Stimulated activated CD4-positive, alpha-beta T cell treated with anti-CD3 and anti-CD28 coated beads, Interleukin-12 subunit alpha, Interleukin-12 subunit beta, amount 100 ng/mL, for 48 hours (primary cell): Measurements from ENCODE around the gene ST6GALNAC4.

Source experiments
- DNase-seq, 3 donors: peaks; one replicate each; pipeline ENCODE4 v3.0.0-alpha.2; 2020; ENCODE audit warnings: low read depth in 2 of 3, low spot score in 1 of 3

Gene ST6GALNAC4, protein sequence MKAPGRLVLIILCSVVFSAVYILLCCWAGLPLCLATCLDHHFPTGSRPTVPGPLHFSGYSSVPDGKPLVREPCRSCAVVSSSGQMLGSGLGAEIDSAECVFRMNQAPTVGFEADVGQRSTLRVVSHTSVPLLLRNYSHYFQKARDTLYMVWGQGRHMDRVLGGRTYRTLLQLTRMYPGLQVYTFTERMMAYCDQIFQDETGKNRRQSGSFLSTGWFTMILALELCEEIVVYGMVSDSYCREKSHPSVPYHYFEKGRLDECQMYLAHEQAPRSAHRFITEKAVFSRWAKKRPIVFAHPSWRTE

DNA sequence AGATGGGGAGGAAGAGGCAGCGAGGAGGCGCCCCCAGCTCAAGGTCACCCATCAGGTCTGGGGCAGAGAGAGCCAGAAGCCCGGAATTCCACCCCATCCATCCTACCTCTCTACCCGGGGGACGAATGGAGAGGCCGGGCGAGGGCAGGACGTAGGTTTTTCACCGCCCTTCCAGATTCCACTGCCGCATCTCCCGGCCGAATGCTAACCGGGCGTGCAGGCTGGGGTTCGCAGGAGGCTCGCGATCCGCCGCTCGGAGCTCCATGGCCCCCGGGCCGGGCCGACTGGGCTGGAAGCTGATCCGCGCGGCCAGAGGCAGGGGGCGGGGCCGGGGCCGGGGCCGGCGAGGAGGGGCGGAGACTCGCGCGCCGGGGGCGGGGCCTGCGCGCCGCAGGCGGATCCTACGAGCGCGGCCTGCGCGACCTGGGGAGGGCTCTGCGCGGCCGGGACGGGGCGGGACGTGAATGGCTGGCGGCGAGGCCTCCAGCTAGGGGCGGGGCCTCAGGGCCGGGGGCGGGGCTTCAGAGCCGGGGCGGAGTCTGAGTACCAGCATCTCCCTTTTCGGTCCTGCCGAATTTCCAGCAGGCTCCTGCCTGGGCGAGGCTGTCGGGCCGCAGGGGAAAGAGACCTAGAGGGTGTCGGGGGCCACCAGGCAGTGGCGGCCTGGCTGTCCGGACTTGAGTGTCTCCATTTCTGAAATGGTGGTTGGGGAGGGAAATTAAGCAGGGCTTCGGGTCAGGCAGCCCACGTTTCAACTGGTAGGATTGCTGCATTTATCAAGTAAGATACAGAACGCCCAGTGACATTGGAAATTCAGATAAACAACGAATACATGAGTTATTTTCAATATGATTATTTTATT lies at the start of gene ST6GALNAC4:
Gene ST6GALNAC4, minus strand, starts transcription at position 322 of the 862 bp plus-strand sequence. CDS start 622 bp downstream, outside the sequence.
- peak; percentile 91 to 99 (median 95) for DNase-seq

DNA sequence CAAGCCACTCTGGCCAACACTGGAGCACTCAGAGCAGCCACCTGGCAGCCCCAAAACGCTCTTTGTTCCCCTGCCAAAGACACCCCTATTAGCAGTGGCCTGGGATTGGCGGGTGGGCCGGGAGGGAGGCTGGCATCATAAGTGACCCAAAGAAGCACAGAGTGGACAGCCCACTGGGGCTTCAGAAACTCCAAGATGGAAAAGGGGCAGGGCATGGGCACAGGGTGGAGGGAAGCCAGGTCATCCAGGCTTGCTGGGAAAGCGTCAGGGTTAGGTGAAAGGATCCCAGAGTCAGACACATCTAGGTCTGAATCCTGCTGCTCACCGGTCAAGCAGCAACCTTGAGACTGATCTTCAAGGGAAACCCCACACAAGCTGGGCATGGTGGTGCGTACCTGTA lies 49.1 kb upstream of the ST6GALNAC4 start:
- no peak for DNase-seq

DNA sequence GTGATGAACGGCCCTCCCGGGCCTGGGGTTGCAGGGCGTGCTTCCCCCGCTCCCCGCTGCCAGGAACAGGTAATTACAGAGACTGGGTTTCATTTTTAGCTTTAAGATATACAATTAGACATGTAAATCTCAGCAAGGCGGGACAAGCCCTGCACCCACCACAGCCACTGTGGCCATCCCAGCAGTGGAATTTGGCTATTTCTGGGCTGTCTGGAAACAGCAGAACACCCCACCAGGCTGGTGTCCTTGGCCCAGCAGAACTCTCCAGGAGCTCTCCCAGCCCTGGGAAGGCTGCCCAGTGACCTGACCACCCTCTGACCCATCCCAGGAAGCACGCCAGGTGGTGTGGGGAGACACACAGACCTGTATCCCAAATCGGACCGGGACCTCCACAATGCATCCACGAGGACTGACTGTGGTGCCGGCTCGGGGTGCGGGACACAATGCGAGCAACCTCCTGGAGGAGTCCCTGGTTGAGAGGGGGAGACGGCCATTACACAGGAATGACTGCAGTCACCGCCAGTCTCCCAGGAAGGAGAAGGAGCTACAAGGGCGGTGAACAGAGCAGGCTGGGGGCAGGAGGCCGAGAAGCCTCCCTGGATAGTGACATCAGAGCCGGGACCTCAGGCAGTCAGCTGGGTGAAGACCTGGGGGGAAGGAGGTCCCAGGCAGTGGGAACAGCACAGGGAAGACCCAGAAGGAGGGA lies 46.7 kb upstream of the ST6GALNAC4 start:
- no peak for DNase-seq

DNA sequence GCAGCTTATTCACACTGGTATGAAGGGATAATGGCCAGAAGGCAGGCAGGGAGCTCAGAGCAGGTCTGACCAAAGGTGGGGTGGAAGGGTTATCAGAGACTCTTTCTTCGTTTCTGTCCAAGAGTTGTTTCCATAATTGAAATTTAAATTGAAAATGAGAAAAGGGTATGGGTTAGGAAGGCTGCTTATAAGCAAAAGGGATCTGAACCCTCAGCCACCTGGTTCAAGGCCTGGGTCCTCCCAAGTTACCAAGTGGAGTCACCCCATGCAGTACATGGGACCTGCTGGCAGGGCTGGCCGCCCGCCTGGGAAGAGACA lies 46.2 kb upstream of the ST6GALNAC4 start:
- no peak for DNase-seq

DNA sequence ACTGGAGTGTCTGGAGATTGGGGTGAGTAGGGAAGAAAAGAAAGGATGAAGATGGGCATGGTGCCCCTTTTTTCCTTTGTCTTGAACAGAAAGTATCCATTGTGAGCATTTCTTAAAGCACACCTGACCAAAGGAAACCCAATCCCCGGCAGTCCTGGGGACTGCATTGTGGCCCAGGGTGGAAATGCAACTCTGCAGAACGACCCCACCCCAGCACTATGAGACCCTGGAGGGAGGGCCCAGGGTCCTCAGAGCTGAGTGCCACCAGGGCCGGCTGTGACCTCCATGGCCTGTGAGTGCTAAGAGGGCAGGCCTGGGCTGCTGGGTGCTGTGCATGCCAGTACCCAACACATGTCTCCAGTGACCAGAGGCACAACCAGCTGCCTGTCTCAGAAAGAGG lies 45.4 kb upstream of the ST6GALNAC4 start:
- no peak for DNase-seq

DNA sequence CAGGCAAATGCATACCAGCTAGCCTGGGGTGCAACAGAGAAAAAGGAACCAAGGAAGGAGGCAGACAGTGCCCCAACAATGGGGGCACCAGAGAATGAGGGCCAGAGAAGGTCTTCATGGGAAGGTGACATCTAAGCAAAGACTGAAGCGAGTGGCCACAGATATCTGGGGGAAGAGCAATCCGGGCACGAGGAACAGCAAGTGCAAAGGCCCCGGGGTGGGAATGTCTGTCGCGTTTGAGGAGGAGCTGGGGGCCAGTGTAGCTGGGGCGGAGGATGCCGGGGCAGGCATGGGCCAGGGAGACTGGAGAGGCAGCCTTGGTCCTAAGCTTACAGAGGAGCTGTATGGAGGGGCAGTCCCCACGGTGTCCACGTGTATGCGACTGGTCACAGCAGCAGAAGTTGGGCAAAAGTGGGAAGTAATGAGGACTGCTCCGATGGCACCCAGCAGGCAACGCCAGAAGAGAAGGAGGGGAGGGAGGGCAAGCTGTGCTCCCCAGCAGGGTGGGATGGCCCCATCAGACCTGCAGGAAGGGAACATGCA lies 44.8 kb upstream of the ST6GALNAC4 start:
- no peak for DNase-seq

DNA sequence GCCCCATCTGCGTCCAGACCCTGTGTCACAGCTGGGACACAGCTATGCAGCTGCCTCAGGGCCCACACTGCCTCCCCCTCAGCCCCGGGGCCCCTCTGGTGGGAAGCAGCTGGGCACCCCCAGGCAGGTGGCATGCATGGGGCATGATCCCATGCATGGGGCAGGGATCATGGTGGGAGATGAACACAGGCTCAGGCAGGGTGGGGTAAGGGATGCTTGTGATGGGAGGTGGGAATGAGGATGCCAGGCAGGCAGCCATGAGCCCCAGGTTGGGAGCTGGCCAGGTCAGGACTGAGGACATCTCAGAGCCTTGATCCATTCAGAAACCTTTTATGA lies 44.3 kb upstream of the ST6GALNAC4 start:
- DNase-seq, result no peak

DNA sequence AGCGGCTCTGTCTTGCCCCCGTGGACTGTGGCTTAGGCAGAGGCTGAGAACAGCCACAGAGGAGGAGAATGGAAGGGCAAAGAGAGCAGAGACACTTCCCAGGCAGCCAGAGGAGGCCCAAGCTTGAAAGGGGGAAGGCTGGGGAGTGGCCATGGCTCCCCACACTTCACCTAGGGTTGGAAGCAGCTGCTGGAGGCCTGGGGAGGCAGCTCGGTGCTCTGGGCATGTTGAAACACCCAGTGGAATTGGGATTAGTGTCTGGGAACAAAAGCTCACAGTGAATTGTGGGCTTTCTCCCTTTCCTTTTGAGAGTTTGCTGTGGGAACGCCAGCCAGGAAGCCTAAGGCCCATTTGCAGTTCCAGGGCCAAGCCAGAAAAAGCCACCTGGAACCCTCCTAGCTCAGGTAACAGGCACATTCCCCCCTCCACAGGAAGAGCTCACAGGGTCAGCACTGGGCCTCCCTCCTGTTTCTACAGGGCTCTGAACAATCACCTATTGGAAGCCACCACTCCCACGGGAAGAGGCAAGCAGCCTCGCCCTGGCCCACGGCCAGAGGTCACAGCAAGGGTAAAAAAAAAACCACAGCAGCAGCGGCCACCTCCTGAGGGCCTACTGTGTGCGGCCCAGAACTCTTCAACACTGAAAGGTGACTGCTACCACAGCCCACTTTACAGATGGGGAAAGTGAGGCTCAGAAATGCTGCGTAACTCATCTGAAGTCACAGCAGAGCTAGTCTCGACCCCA lies 43.7 kb upstream of the ST6GALNAC4 start:
- DNase-seq, result no peak

DNA sequence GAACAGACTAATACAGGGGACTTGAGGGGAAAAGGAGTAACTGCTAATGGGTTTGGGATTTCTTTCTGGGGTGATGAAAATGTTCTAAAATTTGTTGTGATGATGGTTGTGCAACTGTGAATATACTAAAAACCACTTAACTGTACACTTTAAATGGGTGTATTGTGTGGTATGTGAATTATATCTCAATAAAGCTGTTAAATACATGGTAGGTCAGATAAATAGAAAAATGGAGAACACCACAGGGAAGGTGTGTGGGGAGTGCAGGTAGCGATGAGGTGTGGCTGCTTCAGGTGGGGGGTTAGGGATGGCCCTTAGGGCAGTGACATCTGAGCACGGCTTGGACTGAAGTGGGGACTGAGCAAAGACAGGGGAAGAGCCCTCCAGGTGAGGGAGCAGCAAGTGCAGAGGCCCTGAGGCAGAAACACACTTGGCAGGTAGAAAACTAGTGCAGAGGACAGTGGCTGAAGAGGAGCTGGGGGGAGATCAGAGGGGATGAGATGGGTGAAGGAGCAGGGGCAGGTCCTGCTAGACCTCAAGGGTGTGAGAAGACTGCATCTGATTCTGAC lies 43.1 kb upstream of the ST6GALNAC4 start:
- no peak for DNase-seq

DNA sequence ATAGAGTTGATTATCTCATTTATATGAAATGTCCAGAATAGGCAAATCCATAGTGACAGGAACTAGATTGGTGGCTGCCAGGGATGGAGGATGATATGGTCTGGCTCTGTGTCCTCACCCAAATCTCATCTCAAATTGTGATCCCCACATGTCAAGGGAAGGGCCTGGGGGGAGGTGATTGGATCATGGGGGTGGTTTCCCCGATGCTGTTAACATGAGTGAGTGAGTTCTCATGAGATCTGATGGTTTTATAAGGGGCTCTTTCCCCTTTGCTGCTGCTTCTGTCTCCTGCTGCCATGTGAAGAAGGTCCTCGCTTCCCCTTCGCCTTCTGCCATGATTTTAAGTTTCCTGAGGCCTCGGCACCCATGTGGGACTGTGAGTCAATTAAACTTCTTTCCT lies 42.6 kb upstream of the ST6GALNAC4 start:
- DNase-seq, result no peak

DNA sequence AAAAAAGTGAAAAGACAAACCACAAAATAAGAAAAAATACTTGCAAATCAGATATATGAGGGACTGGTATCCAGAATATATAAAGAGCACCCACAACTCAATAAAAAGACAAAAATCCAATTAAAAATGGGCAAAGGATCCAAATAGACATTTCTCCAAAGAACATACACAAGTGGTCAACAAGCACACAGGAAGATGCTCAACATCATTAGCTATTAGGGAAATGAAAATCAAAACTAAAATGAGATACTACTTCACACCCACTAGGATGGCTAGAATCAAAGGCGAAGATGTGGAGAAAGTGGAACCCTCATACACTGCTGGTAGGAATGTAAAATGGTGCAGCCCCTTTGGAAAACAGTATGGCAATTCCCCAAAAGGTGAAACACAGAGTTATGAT lies 41.9 kb upstream of the ST6GALNAC4 start:
- no peak for DNase-seq

DNA sequence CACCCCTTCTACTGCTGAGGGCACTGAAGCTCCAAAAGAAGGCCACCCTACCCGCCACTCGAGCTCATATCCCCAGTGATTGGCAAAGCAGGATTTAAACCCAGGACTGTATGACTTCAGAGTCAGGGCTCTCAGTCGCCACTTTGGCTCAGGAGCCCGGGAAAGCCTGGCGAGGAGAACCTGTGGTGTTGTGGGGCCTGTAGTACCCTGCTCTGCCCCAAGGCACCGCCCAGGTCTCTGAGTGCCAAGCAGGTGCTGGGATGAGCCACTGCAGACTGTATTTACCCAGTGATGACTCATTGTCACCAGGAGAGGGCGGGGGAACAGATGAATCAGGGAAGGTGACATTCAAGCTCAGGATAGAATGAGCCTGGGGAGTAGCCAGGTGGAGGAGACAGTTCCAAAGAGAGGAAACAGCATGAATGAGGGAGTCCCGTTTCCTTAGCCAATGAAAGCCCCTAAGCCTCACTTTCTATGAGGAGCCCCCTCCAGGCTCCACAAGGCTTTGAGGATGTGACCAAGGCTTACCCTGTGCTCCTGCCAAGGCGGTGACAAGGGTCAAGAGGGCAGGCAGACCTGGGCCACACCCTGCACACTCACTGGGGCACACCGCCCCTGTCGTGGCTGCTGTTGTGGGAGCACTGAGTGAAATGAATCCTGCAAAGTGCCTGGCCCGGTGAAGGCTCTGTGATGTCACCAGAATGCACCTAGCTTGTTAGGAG lies 38.6 kb upstream of the ST6GALNAC4 start:
- DNase-seq, result peak; percentile 77 to 85 (median 79)

DNA sequence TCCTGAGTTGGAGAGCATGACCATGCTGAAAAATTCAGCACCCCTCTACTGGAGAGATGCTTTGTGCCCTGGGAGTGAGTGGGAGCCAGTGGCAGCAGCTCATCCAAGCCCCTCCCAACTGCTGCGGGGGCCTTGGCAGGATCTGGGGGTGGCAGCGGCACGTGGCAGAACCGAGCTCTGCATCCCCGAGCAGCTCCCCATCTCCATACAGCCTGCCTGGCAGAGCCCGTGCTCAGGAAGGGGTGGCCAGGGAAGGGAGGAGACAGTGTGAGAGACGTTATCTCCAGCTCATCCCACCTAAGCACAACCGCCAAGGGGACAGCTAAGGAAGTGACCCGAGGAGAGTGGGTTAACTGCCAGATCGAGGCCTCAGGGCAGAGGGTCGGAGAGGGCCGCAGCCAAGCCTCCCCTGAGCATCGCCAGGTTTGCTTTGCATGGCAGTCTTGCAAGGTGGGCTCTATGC lies 38.0 kb upstream of the ST6GALNAC4 start:
- no peak for DNase-seq

DNA sequence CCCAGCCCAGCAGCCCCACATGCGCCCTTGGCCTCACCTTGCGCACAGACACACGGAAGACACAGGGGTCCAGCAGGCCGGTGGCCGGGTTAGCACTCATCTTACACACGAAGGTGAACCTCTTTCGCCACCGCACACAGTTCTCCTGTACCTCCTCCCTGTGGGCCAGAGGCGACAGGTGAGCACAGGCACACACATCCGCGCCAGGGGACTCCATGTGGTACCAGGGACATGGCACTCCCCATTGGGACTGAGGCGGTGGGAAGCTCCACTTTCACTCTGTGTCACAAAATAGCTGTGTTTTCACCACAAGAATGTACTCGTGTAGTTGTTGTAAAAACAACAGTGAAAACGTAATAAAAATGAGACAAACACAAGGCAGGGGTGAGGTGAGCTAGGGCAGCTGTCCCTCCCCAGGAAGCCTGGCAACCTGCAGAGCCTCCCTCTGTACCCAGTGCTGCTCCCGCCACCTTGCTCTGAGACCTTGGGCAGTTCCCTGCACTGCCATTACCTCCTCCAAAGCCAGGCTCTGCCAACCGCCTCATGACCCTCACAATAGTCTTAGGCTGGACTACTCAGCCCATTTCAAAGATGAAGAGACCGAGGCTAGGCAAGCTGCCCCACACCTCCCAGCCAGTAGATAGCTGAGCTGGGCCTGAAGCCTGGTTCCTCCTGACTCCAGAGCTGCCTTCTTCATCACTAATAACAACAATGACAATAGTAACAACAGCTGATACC lies 37.1 kb upstream of the ST6GALNAC4 start:
- no peak for DNase-seq

DNA sequence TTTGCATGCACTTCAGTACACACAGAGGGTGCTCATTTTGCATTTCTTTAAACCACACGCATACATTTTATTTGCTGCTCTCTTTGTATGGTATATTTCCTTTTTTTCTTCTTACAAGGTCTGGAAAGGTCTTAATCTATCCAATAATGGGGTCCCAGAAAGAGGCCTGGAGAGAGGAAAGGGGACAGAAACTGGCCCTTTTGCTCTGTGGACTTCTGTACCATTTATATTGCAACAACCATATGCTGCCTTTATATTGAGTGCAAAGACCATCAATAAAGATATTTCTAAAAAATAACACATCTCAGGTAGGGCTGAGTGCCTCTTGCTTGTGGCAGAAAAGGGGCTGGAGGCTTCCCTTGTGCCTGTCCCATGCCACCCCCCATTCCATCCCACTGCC lies 36.3 kb upstream of the ST6GALNAC4 start:
- DNase-seq, result no peak

DNA sequence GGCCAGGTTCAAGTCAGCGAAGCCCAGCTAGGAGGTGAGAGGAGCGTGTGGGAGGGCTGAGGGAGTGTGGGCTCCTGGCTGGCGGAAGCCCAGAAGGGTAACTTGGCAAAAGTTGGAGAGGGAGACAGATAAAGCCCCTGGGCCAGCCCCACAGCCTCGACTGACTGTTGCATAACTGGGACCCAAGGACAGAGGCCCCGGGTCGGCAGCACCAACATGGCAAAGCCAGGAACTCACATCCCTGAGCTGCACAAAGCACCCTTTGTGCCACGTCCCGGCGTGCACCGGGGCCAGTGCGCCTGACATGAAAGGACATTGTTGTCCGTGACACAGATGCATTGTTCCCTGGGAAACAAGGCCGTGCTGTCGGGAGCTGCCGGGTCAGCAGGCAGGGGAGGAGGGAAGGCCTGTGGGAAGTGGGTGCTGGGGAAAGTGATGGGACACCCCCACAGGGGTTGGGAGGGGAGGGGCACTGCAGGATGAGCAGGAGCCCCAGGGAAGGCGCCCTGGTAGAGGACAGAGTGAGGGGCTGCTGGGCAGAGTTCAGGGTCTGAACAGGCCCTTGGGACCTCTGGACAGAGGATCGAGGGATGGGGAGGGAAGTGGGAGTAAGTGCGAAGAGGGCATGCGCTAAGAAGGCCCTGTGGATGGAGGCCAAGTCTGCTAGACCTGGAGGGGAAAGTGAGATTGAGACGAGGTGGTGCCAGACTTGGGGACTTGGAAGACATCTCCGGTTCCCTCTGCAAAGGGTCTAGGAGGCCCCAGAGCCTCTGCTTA lies 33.9 kb upstream of the ST6GALNAC4 start:
- DNase-seq, result no peak

DNA sequence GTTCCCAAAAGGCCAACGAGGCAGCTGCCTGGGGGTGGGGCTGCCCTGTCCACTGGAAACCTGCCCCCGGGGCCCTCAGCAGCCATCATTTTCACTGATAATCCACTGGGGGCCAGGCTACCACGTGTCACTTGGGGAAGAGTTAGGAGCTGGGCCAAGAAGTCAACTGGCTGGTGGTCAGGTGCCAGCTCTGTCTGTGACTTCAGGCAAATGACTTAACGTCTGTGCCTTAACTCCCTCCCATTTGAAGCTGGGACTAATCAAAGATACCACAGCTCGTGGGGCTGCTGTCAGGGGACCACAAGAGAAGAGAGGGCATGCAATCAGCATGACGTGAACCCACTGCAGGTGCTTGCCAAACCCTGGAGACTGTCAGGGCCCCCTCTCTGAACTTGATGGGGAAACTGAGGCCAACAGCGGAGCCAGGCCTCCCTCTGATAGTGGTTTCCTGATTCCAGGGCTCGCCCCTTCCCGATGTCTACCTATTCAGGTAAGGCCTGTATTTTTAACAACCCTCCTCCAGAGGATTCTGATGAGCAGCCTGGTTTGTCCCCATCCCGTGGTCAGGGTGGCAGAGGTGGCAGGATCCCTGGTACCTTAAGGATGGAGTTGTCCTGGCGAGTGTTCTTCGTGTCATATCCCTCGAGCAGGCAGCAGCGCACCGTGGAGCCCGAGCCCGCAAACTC lies 33.1 kb upstream of the ST6GALNAC4 start:
- no peak for DNase-seq
